GM19351 (cell line): ENCODE data around the gene MAGI2.

Source experiments
- ATAC-seq: cut with Tn5 transposase; IDR thresholded peaks from one replicate; pipeline ENCODE4 v1.9.1; 2021; ENCODE audit warnings: mild to moderate bottlenecking, moderate library complexity; ENCODE audit not compliant: unreplicated experiment

The MAGI2 gene

DNA sequence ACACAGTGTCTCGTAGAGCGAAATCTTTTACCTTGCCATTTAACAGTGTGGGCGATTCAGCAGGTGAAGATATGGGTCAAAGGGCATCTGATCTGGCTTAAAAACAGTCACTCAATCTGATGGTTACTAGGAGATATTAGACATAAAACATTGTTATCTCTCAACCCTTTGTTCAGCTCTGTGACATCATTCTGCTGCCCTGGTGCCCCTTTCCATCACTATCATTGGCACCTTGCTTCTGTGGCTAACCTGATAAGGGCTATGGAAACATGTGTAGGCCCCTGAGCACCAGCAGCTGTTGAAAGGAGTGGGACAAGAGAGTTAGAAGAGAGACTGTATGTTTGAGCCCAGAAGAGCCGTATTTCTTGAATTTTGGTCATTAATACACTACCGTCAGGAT, 1004.6 kb downstream of the MAGI2 start:
- ATAC-seq: no peak

- no peak for ATAC-seq
Measured at GRCh38 chr7:78444267-78444666, 1009.2 kb downstream of the MAGI2 start.

GRCh38 chr7:78443811-78444210, 1009.7 kb downstream of the MAGI2 start:
- ATAC-seq: no peak

GRCh38 chr7:78441737-78442136, 1011.7 kb downstream of the MAGI2 start:
- ATAC-seq: no peak

DNA sequence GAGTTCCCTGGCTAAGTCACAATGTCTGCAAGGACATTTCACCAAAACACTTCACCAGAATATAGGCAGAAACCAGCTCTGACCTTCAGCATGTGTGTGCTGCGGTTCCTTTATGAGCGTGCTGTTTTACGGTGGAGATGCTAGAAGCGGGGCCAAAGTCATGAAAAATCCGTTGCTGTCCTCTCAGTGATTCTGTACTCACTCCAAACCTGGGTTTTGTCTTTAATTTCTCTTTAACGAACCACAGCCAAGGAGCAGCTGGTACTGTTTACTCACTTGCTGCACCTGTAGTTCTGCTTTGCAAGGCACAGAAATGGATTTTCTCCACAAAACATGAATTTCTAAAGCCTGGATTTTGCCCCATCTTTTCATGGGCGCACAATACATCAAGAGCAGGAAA, 1015.0 kb downstream of the MAGI2 start:
- no peak for ATAC-seq

DNA sequence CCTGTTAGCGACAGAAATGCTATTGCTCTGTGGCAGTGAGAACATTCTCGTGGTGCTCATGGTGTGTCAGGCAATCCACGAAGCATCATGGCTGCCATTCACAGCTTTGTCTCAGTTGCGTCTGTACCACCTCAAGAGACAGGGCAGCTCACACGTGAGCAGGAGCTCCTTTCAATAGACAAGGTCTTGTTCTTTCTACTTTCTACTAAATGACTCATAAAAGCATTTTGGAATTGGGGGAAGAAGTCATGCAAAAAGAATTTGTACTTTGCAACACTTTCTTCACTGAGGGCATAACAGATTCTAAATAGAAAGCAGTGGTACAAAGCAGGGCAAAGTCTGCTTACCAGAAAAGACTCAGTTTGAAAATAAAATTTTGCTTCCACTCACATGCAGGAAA, 1016.3 kb downstream of the MAGI2 start:
- ATAC-seq: no peak

DNA sequence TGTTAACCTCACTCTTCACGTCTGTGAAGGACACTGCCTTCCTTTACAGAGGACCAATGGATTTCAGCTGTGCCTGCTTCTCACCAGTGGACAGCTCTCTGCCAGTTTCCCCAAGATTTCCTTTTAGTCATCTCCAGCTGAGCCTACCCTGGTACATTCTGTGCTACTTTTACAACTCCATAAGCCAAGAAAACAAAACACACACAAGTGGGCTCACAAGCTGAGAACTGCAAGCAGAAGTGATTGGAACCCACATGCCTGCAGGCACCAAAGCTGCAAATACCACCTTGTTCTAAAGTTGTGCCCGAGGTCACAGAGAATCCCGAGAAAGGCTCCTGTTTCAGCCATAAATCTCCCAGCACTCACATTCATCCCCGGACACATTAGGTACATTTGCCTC, 1018.1 kb downstream of the MAGI2 start:
- no peak for ATAC-seq

- ATAC-seq: no peak
Measured at GRCh38 chr7:78434281-78434680, 1019.2 kb downstream of the MAGI2 start.

DNA sequence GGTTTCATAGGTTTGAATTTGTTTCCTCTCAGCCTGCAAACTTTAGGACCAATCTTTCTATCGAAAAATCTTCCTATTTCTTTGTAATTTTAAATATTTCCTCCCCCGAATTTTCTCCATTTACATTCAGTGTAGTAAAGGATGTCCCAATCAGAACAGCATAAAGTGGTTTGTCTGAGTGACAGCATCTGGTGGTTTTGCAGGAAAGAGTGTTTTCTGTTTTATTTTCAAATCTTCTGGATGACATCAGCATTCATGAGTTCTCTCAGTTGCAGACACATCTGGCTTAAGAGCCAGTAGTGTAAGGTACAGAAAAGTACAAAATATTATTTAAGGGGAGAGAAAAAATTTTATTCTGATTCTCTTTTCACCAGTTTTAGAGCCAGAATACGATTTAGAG, 1020.0 kb downstream of the MAGI2 start:
- peak; percentile 48 for ATAC-seq

DNA sequence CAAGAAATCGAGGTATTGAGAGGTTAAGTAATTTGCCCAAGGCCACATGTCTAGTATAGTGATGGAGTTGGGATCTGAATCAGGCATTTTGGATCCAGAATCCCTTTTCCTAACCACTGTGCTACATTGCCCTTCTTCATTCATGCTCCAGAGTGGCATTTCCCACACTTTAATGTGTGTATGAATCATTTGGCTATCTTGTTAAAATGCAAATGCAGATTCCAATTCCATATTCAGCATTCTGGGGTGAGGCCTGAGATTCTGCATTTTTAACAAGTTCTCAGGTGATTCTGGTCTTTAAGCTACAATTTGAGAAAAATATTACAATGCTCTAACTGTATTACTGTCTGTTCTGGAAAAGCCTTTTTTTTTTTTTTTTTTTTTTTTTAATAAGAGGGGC, 1023.6 kb downstream of the MAGI2 start:
- ATAC-seq: no peak

GRCh38 chr7:78427209-78427608, 1026.3 kb downstream of the MAGI2 start:
- ATAC-seq: peak; percentile 76

GRCh38 chr7:78420001-78420400, 1033.5 kb downstream of the MAGI2 start:
- no peak for ATAC-seq

DNA sequence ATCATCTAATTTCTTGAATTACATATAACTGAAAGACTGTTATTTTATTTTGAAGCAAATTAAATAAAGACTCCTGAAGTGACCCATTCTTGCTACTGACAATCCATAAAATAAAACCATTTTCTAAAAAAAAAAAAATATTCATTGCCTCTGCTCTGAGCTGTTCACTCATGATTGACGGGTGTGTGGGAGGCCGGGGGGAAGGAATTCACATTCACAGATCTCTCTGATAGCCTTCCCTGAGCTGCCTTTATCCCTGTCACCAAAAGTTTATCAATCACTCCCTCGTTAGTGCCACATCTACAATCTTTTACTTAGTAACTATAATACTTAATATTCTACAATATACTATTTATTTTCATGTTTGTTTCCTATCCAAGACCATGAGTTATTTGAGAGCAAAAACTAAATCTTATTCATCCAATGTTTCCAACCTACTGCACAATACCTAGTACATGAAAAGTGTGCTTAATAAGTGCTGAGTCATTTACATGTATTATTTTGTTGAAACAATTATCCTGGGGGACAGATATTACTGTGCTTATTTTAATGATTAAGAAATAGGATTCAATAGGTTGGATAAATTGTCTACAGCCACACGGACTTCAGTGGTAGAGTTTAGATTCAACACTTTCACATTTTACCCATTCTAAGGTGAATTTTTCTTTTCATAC, 1036.2 kb downstream of the MAGI2 start:
- no peak for ATAC-seq

DNA sequence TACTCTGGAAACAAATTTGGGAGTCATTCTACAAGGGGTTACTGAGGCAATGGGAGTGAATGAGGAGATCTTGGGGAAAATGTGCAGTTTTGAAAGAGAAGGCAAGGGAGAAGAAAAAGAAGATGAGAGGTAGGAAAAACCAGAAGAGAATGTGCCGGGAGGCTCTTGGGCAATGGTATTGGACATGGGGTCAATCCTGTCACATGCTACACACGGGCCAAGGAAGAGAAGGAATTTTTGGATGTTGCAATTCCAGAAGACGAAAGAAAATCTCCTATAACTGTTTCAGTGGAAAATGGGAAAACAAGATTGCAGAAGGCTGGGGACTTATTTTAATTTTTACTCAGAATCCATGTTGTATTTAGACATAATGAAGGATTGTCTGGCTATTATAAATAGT, 1039.9 kb downstream of the MAGI2 start:
- no peak for ATAC-seq

DNA sequence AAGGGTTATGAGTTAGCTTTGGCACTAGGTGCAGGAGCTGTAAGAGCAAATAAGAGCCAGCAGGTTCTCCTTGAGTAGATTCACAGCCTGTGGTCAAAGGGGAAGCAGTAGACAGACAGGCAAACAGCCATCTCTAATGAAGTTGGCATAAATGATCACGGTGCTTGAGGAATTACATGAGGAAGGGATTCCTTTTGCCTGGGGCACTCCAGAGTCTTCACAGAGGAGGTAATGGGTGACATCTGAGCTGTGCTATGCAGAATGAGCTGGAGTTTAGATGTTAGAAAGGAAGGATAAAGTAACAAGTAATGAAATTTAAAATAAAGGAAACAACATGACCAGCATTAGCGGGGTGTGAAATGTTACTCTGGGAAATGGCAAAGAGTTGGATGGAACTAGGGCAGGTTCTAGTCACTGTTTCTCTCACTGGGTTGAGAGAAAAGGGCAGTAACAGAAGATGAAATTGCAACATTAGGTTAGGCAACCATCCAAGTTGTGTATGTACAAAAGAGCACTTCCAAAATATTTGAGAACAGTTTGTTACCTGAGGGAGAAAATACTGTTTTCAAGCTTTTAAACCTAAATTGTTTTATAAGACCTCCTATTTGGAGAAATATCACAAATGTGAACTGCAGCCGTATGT, 1041.1 kb downstream of the MAGI2 start:
- ATAC-seq: no peak

GRCh38 chr7:78407031-78407430, 1046.4 kb downstream of the MAGI2 start:
- ATAC-seq: no peak

- ATAC-seq: no peak
Measured at GRCh38 chr7:78406531-78406930, 1046.9 kb downstream of the MAGI2 start.

- ATAC-seq: no peak
Measured at GRCh38 chr7:78402096-78402495, 1051.4 kb downstream of the MAGI2 start.

- ATAC-seq: no peak
Measured at GRCh38 chr7:78400038-78400437, 1053.4 kb downstream of the MAGI2 start.

- no peak for ATAC-seq
Measured at GRCh38 chr7:78399033-78399769, 1054.3 kb downstream of the MAGI2 start.

DNA sequence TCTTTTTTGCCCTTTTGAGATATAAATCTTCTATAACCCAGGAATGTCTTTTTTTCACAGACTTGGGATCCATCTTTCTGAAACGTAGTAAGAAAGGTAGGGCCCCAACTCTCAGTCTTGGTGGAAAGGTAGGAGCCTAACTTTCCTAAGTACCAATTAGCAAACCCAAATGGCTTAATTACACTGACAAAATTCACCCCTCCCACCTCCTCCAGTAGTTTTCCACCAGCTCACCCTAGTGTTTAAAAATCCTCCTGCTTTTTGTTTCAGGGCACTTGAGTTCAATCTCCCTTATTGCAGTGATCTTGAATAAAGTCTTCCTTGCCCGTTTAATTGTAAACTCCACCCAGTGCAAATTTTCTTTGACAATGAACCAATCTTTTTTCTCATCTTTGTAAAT, 1054.9 kb downstream of the MAGI2 start:
- ATAC-seq: no peak

- no peak for ATAC-seq
Measured at GRCh38 chr7:78398081-78398480, 1055.4 kb downstream of the MAGI2 start.
